DOHH2 (cell line): ENCODE measurements around the gene TCF12.

Experiments used
- EZH2phosphoT487 ChIP-seq: fragments of 200-600 bp; sonication (generic); IDR thresholded peaks from 2 replicates; pipeline ENCODE4 v1.6.1; 2017; ENCODE audit warnings: borderline replicate concordance, mild to moderate bottlenecking, antibody characterized with exemption, low read length, moderate library complexity, mixed read lengths
- TF ChIP-seq, protein P1 (sequence below): fragments of 200-600 bp; sonication (generic); IDR thresholded peaks from one replicate; pipeline ENCODE4 v1.5.1; 2014; ENCODE audit warnings: antibody characterized with exemption, mild to moderate bottlenecking, low read depth, low read length; ENCODE audit not compliant: poor library complexity, severe bottlenecking

DNA sequence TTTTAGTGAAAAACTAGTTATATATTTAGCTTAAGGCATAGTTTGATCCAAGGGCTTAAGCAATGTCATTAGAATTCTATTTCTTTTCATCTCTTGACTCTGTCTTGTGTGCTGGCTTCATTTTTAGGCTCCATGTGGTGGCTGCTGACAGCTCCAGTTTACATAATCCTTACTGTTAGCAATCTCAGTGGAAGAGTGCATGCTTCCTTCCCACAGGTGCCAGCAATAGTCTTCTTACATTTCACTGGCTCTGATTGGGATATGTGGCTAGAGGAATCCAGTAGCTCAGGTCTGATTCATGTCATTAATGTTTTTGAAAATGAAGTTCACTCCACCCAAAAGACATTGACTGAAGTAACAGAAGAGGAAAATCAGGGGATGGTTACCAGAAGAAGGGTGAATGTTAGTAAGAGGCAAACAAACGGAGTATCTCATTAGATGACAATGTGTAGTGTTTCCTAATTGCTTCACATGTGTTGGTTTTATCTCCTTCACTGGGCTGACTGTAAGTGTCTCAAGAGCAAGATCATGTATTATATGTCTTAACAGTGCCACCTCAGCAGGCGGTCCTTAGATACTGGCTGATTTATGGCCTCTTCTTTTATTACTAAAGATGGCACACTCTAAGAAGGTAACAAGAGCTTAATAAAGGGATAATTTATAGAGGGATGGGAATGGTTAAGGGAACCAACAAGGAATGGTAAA lies 25.6 kb upstream of the TCF12 start:
- TF ChIP-seq EZH2phosphoT487, result no peak
- TF ChIP-seq, protein P1, sequence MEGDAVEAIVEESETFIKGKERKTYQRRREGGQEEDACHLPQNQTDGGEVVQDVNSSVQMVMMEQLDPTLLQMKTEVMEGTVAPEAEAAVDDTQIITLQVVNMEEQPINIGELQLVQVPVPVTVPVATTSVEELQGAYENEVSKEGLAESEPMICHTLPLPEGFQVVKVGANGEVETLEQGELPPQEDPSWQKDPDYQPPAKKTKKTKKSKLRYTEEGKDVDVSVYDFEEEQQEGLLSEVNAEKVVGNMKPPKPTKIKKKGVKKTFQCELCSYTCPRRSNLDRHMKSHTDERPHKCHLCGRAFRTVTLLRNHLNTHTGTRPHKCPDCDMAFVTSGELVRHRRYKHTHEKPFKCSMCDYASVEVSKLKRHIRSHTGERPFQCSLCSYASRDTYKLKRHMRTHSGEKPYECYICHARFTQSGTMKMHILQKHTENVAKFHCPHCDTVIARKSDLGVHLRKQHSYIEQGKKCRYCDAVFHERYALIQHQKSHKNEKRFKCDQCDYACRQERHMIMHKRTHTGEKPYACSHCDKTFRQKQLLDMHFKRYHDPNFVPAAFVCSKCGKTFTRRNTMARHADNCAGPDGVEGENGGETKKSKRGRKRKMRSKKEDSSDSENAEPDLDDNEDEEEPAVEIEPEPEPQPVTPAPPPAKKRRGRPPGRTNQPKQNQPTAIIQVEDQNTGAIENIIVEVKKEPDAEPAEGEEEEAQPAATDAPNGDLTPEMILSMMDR, result no peak
